Adrenal gland (tissue), 5 donors: ENCODE results near the gene CNTNAP2.

Experiments used
- CTCF ChIP-seq, 6 experiments: fragments of 450-650 bp in 4 of 6; fragments of 200-600 bp in 2 of 6; sonication (generic) in 1 of 6; IDR thresholded peaks; 1 replicate in 5 of 6; 2 replicates in 1 of 6; pipeline versions ENCODE4 v1.5.1 to v1.8.0; 2016 to 2021; ENCODE audit warnings: antibody characterized with exemption in 6 of 6, mild to moderate bottlenecking in 2 of 6, moderate library complexity in 1 of 6
- POLR2A ChIP-seq, 2 donors: fragments of 450-650 bp; IDR thresholded peaks; one replicate each; pipeline ENCODE4 v1.6.1; 2017; ENCODE audit warnings: antibody characterized with exemption in 2 of 2, mild to moderate bottlenecking in 2 of 2, moderate library complexity in 1 of 2
- donor health status: DM: no; HTN: no; CAD: no.

GRCh38 chr7:146768957-146769356, 652.4 kb downstream of the CNTNAP2 start:
- TF ChIP-seq POLR2A (IDR thresholded peaks at IDR 0.05) (no peak), CTCF (IDR thresholded peaks at IDR 0.05) (no peak)
